WERI-Rb-1 (cell line): ENCODE measurements around the gene FAM180A.

Source experiments
- DNase-seq: peaks from one replicate; pipeline ENCODE4 v3.0.0-alpha.2; 2020
- H3K27ac ChIP-seq: fragments of 250-450 bp; sonication (Bioruptor Pico); 2 replicates; pipeline ENCODE4 v1.5.1; 2020; ENCODE audit warnings: mild to moderate bottlenecking, moderate library complexity
- H3K27me3 ChIP-seq: fragments of 250-450 bp; sonication (Bioruptor Pico); 2 replicates; pipeline ENCODE4 v1.5.1; 2021; ENCODE audit warnings: mild to moderate bottlenecking, low read depth, moderate library complexity; ENCODE audit not compliant: insufficient read depth, severe bottlenecking
- H3K36me3 ChIP-seq: fragments of 250-450 bp; sonication (Bioruptor Pico); 2 replicates; pipeline ENCODE4 v1.5.1; 2020; ENCODE audit warnings: mild to moderate bottlenecking, moderate library complexity
- H3K4me3 ChIP-seq: 2 replicates; pipeline ENCODE4 v1.5.1; 2011; ENCODE audit warnings: low read depth, mild to moderate bottlenecking, control low read depth, low read length
- H3K9me3 ChIP-seq: fragments of 250-450 bp; sonication (Bioruptor Pico); 2 replicates; pipeline ENCODE4 v1.5.1; 2021; ENCODE audit warnings: mild to moderate bottlenecking, moderate library complexity; ENCODE audit not compliant: severe bottlenecking
- TF ChIP-seq, protein P1 (sequence below): IDR thresholded peaks from 2 replicates; pipeline ENCODE4 v1.5.1; 2011; ENCODE audit warnings: low read depth, mild to moderate bottlenecking, control low read depth, inconsistent platforms, low read length

Gene FAM180A

GRCh38 chr7:135728136-135728669 is 20.4 kb downstream of the FAM180A start, which contains the start of gene SLC13A4:
TSS of gene SLC13A4 (minus strand) at chr7:135728186. CDS start at chr7:135727496, 690 bp downstream.
- Histone ChIP-seq H3K4me3 (no peak within 1 kb of the TSS), H3K27me3 (no peaks in the 10 kb centered on the region), H3K27ac (no peak within 1 kb of the TSS), H3K36me3 (no peaks in the 10 kb centered on the region), H3K9me3 (no peaks in the 10 kb centered on the region)
- no peak for DNase-seq
- TF ChIP-seq, protein P1, sequence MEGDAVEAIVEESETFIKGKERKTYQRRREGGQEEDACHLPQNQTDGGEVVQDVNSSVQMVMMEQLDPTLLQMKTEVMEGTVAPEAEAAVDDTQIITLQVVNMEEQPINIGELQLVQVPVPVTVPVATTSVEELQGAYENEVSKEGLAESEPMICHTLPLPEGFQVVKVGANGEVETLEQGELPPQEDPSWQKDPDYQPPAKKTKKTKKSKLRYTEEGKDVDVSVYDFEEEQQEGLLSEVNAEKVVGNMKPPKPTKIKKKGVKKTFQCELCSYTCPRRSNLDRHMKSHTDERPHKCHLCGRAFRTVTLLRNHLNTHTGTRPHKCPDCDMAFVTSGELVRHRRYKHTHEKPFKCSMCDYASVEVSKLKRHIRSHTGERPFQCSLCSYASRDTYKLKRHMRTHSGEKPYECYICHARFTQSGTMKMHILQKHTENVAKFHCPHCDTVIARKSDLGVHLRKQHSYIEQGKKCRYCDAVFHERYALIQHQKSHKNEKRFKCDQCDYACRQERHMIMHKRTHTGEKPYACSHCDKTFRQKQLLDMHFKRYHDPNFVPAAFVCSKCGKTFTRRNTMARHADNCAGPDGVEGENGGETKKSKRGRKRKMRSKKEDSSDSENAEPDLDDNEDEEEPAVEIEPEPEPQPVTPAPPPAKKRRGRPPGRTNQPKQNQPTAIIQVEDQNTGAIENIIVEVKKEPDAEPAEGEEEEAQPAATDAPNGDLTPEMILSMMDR = no peak

DNA sequence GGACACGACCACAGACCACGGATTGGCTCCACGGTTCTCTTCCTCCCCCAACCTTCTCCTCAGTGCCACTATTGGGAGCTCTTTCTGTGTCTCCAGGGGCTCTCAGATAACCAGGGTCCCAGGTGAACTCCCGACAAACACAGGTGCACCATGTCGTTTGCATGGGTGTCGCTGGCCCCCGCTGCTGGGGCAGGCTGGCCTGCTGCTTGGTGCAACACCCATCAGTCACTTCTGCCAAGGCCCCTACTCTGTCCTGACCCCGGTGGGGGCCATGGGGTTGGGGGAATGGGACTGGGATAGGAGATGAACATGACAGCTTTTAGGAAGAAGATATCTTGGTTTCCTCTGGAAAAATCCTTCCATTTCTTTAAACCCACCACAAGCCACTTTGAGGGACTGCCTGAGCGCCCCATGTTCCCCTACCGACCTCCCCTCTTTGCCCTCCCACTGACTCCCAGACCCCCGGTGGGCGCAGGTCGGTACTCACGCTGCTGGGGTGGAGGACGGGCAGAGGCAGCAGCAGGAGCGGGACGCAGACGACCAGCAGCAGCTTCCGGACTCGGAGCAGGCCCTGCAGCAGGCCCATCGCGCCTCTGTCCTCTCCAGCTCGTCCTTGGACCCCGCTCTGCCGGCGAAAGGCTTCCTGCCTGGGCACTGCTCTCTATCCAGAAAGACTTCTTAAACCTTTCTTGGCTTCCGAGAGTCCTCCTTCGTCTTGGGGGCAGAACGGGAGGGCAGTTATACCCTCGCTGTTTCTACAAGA is 21.5 kb downstream of the FAM180A start:
- no peak overlapping the region for H3K4me3 ChIP-seq
- H3K9me3 ChIP-seq = no peaks in the 10 kb centered on the region
- no peak for DNase-seq
- no peak overlapping the region for H3K27ac ChIP-seq
- H3K27me3 ChIP-seq = no peaks in the 10 kb centered on the region
- no peaks in the 10 kb centered on the region for H3K36me3 ChIP-seq
- TF ChIP-seq, protein P1 = no peak

DNA sequence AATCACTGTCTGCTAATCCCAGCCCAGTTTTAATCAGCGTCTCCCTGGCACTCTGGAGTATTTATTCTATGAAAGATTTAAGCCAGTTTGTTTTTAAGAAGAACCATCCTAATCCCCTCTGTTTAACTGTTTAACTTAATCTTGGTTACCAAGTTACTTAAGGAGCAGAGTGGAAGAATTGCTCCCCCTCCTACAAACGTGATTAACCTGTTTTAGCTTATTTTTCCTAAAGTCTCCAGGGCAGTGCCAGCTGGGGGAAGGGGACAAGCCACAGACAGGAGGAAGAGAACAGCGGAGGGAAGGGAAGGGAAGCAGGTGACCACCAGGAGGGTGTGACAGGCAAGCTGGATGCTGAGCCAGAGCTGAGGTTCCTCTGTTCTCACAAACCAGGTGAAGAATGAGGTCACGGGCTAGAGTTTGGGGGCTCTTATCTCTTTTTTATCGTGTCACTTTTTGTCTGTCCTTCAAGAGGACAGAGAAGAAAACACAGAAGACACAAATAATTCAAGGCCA is 22.3 kb downstream of the FAM180A start:
- no peak for DNase-seq
- no peaks in the 10 kb centered on the region for H3K9me3 ChIP-seq
- H3K27me3 ChIP-seq = no peaks in the 10 kb centered on the region
- no peaks in the 10 kb centered on the region for H3K36me3 ChIP-seq
- H3K27ac ChIP-seq = no peak overlapping the region
- TF ChIP-seq, protein P1 = 0 out of 2 replicates have a peak, but pooled peaks have one; percentile 16
- no peak overlapping the region for H3K4me3 ChIP-seq

DNA sequence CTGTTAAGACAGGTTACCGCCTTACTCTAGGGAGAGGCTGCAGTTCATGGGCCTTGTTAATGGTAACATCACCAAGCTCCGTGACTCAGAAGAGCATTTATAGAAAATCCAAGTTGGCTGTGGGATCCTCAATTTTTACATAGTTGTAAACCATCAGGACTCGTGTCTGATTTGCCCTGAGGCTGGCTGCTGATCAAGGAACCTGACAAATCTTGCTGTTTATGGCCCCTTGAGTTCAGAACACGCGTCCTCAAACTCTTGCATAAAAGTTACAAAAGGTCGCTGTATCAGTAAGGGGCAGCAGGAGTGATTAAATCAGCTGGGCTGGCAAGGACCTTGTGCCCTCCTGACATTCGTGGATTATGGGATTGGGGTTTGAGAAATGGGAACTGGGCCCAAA is 25.2 kb downstream of the FAM180A start:
- DNase-seq = no peak
- no peaks in the 10 kb centered on the region for H3K36me3 ChIP-seq
- TF ChIP-seq, protein P1 = no peak
- H3K4me3 ChIP-seq = no peak overlapping the region
- no peak overlapping the region for H3K27ac ChIP-seq
- H3K9me3 ChIP-seq = no peaks in the 10 kb centered on the region
- H3K27me3 ChIP-seq = no peaks in the 10 kb centered on the region

GRCh38 chr7:135721198-135721820 is 27.3 kb downstream of the FAM180A start:
- no peaks in the 10 kb centered on the region for H3K9me3 ChIP-seq
- TF ChIP-seq, protein P1 = no peak
- H3K27me3 ChIP-seq = no peaks in the 10 kb centered on the region
- no peak overlapping the region for H3K27ac ChIP-seq
- no peak overlapping the region for H3K4me3 ChIP-seq
- no peaks in the 10 kb centered on the region for H3K36me3 ChIP-seq
- DNase-seq = no peak
